GM18858 (cell line): Measurements from ENCODE around the gene BCL3.
A peak's percentile ranks its signal among the peaks of the same experiment; 100 is the strongest.
"Not testable (repeated sequence)": the region's sequence is repeated elsewhere in the genome, so short reads cannot be mapped to it uniquely, and the experiment has no call there.

ENCODE experiments used
- ATAC-seq: cut with Tn5 transposase; IDR thresholded peaks from one replicate; pipeline ENCODE4 v1.9.1; 2021; ENCODE audit not compliant: unreplicated experiment

The BCL3 gene

DNA sequence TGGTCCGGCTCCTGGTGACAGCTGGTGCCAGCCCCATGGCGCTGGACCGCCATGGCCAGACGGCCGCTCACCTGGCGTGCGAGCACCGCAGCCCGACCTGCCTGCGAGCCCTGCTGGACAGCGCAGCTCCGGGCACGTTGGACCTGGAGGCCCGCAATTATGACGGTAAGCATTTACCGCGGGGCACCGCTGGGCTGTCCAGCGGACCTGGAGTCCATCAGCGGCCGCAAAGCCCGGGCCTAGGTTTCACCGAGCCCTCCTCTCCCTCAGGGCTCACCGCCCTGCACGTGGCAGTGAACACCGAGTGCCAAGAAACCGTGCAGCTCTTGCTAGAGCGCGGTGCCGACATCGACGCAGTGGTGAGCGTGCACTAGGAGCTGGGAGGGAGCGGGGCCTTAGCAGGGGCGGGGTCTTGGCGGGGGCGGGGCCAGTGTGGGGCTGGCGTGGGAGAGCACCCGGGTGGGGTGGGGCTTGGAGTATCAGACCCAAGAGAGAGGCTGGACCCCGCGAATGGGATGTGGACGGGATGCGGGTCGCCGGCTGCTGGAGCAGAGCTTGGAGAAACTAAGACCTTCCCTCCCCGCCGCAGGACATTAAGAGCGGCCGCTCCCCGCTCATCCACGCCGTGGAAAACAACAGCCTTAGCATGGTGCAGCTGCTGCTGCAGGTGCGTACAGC is 8.7 kb downstream of the BCL3 start:
- ATAC-seq, result no peak

DNA sequence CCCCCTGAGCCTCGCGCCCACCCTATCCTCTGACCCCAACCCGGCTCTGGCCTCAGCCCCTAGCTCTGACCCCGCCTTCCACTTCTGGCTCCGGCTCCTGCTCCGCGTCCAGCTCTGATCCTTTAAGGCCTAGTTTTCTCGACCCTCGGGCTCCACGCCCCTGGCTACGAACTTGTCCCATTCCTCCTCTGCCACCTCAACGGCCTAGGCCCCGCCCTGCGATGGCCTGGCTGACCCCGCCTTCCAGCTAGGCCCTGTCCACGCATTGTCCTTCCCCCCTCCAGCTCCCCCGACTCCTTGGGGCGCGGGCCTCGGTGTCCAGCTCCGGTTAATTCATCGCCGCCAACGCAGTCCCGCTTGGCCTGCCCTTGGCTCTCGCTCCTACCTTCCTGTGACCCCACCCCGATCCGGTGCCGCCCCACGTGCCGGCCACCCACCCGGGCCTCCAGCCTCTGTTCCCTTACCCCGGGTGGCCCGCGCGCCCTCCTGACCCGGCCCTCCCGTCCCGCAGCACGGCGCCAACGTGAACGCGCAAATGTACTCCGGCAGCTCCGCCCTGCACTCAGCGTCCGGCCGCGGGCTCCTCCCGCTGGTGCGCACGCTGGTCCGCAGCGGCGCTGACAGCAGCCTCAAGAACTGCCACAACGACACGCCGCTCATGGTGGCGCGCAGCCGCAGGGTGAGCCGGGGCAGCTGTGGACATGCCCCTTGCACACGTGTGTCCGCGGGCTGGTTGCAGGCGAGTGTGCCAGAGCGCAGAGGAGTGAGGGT is 9.4 kb downstream of the BCL3 start:
- no peak for ATAC-seq

DNA sequence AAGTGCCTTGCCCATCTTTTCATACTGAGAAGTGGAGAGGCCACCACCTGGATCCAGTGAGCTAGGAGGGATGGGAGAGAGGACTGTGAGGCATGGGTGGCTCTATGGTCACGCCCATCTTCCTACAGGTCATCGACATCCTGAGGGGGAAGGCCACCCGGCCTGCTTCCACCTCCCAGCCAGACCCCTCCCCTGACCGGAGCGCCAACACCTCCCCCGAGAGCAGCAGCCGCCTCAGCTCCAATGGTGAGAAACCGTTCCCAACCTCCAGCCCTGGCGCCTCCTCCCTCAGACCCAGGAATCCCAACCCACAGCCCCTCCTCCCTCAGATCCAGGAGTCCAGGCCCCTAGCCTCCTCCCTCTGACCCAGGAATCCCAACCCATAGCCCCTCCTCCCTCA is 10.1 kb downstream of the BCL3 start:
- no peak for ATAC-seq

DNA sequence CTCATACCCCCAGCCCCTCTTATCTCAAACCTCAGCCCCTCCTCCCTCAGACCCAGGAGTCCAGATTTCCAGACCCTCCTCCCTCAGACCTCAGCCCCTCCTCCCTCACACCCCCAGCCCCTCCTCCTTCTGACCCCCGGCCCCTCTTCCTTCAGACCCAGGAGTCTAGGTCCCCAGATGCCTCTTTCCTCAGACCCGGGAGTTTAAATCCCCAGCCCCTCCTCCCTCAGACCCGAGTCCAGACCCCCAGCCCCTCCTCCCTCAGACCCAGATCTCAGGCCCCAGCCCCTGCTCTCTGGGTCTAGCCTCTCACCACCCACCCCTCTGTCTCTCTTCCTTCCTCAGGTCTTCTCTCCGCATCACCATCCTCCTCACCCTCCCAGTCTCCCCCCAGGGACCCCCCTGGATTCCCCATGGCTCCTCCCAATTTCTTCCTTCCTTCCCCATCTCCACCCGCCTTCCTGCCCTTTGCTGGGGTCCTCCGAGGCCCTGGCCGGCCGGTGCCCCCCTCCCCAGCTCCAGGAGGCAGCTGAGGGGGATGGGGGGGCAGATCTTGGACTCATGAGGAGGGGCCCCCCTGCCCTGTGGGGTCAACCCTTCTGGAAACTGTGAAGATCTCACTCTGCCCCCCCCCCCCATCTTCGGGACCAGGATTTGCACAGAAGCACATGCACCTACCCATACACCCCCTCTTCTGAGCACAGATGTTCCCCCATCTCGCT is 10.7 kb downstream of the BCL3 start:
- ATAC-seq, result no peak

DNA sequence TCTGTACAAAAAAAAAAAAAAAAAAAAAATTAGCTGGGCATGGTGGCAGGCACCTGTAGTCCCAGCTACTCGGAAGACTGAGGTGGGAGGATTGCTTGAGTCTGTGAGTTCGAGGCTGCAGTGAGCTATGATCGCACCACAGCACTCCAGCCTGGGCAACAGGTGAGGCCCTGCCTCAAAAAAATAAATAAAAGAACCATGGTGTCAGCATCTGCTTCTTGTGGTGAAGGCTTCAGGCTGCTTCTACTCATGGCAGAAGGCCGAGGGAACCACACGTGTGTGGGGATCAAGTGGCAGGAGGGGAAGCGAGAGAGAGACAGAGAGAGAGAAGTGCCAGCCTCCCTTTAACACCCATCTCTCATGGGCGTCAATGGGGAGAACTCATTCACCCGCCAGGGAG is 13.5 kb downstream of the BCL3 start:
- ATAC-seq, result no peak

DNA sequence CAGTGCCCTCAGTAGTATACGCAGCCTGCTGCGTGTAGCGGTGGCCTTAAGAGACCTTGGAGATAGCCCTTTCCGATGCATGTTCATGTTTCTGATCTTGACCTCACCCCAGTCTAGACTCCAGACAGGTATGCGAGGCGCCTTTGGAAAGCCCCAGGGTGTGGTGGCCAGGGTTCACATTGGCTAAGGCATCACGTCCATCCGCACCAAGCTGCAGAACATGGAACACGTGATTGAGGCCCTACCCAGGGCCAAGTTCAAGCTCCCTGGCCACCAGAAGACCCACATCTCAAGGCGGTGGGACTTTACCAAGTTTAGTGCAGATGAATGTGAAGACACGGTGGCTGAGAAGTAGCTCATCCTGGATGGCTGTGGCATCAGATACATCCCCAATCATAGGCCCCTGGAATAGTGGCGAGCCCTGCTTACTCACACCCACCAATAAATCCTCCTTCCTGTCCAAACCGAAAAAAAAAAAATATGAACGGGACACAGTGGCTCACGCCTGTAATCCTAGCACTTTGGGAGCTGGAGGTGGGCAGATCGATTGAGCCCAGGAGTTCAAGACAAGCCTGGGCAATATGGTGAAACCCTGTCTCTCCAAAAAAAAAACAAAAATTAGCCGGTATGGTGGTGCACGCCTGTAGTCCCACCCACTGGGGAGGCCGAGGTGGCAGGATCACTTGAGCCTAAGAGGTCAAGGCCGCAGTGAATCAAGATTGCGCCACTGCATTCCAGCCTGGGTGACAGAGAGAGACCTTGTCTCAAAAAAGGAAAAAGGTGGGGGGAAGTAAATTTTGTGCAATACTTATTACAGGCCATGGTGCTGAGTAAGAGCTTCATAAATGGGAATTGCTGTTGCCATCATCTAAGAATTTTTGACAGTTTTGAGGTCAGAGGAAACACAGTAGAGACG is 16.8 kb downstream of the BCL3 start:
- ATAC-seq, result no peak

DNA sequence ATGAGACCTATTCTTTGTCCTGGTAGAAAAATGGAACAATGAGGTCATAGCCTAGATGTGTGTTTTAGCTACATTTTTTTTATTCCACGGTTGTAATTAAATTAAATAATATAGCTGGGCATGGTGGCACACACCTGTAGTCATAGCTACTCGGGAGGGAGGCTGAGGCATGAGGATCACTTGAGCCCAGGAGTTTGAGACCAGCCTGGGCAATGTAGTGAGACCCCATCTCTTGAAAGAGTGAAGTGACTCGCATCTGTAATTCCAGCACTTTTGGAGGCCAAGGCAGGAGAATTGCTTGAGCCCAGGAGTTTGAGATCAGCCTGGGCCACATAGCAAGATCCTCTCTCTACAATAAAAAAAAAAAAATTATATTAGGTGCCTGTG is 17.4 kb downstream of the BCL3 start:
- no peak for ATAC-seq

DNA sequence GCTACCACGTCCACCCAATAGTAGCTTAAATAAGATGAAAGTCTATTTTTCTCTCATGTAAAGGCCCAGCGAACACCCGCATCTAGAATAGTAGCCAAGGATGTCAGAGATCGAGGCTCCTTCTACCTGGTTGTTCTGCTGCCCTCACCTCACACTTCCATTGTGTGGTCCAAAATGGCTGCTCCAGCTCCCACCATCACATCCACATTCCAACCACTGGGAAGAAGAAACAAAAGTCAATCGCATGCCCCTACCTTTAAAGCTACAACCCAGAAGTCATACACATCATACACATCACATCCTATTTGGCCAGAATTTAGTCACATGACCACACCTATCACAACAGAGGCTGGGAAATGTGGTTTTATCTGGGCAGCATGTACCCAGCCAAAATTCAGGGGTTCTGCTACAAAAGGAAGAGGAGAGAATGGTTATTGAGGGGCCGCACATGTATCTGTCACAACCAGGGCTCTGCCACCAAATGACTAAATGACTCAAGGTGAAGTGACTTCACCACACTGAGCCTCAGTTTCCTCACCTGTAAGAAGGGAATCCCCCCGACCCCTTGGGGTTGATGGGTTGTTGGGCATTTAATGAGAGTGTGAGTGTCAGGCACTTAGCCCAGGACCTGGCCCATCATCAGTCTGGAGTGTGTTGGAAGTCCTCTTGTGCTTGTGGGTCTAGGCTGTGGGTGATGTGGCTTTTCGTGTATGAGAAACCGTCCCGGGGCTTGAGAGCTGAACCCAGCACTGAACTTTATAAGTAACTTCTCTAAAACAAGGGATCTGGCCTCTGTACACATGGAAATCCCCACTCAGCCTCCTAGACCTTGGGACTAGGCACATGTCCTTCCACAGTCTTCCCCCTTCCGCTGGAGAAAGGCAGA is 19.0 kb downstream of the BCL3 start:
- no peak for ATAC-seq

DNA sequence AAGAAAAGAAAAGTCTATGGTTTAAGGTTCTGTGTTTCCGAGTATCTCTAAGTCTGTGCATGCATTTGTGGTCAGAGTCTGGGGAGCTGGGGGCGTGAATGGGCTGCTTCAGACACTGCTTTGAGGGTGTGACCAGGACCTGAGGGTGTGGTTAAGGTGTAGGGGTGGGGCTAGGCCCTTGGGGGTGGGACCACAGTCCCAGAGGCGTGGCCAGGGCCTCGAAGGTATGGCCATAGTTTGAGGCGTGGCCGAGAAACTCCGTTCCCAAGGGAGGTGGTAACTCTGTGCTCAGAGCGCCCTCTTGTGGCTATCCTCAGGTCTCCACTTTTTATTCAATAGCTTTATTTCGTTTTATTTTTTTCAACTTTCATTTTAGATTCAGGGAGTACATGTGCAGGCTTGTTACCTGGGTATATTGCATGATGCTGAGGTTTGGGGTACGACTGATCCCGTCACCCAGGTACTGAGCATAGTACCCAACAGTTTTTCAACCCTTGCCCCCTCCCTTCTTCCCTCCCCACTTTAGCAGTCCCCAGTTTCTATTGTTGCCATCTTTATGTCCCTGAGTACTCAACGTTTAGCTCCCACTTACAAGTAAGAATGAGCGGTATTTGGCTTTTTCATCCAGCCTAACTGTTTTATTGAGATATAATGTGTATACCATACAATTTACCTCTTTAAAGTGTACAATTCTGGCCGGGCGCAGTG is 22.2 kb downstream of the BCL3 start:
- peak; percentile 89 for ATAC-seq

DNA sequence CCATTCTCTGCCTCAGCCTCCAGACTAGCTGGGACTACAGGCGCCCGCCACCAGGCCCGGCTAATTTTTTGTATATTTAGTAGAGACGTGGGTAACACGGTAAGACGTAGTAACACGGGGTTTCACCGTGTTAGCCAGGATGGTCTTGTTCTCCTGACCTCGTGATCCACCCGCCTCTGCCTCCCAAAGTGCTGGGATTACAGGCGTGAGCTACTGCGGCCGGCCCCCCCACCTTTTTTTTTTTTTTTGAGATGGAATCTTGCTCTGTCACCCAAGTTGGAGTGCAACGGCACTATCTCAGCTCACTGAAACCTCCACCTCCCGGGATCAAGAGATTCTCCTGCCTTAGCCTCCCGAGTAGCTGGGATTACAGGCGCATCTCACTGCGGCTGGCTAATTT is 23.6 kb downstream of the BCL3 start:
- not testable (repeated sequence) for ATAC-seq

DNA sequence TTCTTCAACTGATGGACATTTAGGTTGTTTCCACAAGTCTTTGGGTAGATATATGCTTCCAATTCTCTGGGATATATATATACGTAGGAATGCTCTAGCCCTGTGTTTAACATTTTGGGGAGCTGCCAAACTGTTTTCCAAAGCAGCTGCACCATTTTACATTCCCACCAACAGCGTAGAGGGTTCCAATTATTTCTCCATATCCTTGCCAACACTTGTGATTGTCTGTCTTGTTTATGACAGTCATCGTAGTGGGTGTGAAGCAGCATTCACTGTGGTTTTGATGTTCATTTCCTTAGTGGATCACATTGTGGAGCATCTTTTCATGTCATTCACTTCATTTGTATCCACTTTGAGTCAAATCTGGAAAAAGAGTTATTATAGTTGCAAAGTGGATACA is 24.5 kb downstream of the BCL3 start:
- no peak for ATAC-seq

DNA sequence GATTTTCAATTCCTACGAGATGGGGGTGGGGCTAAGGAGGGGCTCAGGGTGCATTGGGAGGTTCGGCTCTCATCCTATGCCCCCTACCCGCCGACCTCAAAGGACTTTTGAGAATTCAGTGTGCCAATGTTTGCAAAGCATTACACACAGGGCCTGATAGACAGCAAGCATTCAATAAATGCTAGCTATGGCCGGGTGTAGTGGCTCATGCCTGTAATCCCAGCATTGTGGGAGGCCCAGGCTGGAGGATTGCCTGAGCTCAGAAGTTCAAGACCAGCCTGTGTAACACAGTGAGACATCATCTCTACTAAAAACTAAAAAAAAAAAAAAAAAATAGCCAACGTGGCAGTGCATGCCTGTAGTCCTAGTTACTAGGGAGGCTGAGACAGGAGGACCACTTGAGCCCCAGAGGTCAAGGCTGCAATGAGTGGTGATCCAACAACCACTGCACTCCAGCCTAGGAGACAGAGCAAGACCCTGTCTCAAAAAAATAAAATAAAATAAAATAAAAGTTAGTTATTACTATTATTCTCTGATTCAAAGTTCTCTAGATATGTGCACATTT is 27.2 kb downstream of the BCL3 start:
- no peak for ATAC-seq

DNA sequence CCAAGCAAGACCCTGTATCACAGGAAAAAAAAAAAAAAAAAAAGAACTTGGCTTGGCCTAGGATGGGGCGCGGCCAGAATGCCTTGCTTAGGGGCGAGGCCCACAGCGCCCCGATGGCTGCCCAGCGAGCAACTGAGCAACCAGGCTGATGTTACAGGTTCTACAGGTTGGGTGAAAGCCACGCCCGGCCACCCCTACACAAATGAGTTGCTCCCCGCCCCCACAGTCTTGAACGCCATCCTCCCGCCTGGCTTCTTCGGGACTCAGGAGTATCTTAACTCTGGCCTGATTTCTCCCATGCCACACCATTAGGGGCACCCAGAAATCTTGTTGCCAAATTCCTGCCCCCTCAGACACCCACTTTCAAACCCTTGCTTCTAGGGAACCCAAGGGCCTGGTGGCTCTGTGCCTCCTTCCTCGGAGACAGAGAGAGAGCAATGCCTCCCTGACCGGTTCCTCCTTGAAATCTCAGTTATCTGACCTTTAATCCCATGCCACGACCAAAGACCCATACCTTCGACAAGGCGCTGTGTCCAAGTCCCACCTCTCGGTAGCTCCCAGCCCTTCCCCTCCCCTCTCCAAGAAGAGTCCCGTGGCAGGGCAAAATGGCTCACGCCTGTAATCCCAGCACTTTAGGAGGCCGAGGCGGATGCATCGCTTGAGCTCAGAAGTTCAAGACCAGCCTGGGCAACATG is 28.0 kb downstream of the BCL3 start:
- no peak for ATAC-seq

DNA sequence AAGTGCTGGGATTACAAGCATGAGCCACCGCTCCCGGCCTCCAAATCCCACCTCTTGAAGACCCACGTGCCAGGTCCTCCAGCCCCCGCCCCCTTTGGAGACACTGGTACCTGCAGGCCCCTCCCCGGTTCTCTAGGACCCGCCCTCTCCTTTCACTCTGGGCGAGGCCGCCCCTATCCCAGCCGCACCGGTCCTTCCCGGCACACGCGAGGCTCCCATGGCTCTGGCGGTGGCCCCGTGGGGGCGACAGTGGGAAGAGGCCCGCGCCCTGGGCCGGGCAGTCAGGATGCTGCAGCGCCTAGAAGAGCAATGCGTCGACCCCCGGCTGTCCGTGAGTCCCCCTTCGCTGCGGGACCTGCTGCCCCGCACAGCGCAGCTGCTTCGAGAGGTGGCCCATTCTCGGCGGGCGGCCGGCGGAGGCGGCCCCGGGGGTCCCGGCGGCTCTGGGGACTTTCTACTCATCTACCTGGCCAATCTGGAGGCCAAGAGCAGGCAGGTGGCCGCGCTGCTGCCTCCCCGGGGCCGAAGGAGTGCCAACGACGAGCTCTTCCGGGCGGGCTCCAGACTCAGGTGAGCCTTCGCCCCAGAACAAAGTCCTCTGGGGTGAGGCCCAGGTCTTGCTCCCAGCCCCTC is 29.3 kb downstream of the BCL3 start, which contains the start of gene CBLC:
Gene CBLC (plus strand): TSS at position 176 of the 633 bp plus-strand sequence. CDS start 42 bp downstream, at position 218.
- ATAC-seq, result no peak

DNA sequence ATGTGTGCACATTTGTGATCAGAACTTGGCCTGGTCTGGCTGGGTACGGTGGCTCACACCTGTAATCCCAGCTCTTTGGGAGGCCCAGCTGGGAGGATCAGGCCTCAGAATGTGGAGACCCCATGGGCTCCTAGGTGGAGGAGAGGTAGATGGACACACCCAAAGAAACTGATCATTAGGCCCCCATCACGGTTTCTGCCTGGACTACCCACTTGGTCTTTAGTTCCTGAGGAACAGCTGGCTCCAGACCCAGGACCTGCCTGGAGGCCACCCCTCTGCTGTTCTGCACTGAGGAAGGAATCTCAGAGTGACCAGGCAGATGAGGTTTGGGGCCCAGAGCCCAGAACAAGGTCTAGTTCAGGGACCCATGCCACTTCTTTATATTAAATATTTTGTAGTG is 30.6 kb downstream of the BCL3 start:
- no peak for ATAC-seq

DNA sequence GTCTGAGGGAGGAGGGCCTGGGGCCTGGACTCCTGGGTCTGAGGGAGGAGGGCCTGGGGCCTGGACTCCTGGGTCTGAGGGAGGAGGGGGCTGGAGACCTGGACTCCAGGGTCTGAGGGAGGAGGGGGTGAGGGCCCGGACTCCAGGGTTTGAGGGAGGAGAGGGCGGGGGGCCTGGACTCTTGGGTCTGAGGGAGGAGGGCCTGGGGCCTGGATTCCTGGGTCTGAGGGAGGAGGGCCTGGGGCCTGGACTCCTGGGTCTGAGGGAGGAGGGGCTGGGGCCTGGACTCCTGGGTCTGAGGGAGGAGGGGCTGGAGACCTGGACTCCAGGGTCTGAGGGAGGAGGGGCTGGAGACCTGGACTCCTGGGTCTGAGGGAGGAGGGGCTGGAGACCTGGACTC is 33.2 kb downstream of the BCL3 start:
- ATAC-seq, result not testable (repeated sequence)

DNA sequence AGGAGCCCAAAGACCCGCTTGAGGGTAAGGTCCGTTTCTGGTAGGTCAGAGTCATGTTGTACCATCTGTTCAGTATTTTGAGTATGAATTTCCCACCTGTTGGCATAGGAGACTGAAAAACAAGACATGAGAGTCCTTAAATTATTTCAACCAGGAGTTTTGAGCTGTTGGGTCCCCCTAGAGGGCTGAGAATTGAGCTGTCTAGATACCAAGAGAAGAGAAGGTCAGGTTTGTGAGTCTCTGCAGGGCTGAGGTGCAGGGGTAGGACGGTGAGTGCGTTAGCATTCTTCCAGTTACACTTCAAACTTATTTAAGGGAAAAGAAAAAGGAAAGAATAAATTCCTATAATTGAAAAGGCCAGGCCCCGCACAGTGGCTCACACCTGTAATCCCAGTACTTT is 34.2 kb downstream of the BCL3 start:
- no peak for ATAC-seq

DNA sequence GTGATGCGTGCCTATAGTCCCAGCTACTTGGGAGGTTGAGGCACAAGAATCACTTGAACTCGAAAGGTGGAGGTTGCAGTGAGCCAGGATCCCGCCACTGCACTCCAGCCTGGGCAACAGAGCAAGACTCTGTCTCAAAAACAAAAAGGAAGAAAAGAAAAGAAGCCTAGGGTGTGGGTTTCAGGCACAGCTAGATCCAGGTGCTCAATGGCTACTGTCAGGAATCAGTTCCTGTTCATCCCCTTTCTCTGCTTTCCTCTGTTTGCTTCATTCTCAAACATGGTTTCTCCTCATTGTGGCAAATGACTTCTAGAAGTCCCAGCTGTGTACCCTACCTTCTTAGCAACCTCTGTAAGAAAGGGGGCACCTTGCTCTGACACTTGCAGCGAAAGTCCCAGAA is 35.0 kb downstream of the BCL3 start:
- ATAC-seq, result no peak
